HG03565 (cell line): ENCODE measurements around the gene TTLL1.

ENCODE experiments used
- ATAC-seq: cut with Tn5 transposase; IDR thresholded peaks from one replicate; pipeline ENCODE4 v1.9.1; 2021; ENCODE audit warnings: mild to moderate bottlenecking, moderate library complexity; ENCODE audit not compliant: unreplicated experiment

TTLL1 gene

DNA sequence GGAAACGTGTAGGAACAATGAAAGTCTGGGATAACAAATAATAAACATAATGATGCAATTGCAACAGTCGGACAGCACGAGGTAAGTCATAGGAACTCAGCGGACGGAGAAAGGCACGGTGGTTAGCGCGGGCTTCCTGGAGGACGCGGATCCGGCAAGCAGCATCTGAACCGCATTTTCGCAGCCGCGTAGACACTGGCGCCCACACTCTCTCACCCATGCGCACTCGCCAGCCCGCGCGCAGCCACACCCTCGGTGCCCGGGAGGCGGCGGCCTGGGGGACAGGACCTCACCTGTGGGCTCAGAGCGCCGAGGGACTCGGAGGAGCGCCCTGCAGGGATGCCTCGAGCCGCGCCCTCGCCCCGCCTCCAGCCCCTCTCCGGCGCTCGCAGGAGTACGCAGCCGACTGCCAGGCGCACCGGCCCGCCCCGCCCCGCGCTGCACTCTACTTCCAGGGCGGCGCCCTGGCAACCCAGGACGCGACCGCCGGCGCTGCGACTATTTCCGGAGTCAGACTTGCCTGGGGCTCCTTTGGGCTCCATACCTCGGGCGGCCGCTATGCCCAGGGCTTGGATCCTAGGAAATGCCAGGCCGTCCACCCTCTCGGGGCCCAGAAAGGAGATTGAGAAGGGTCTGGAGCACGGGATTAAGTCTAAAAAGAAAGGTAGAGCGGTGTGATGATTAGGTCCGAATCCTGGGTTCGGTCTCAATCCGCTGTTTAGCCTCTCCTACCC lies at the start of gene TTLL1:
TSS of gene TTLL1 (minus strand) at position 408 of the 734 bp plus-strand sequence. CDS start 13,805 bp downstream, outside the sequence.
- ATAC-seq = peak; percentile 74

GRCh38 chr22:43136801-43137200 lies 47.6 kb upstream of the TTLL1 start:
- ATAC-seq = no peak

DNA sequence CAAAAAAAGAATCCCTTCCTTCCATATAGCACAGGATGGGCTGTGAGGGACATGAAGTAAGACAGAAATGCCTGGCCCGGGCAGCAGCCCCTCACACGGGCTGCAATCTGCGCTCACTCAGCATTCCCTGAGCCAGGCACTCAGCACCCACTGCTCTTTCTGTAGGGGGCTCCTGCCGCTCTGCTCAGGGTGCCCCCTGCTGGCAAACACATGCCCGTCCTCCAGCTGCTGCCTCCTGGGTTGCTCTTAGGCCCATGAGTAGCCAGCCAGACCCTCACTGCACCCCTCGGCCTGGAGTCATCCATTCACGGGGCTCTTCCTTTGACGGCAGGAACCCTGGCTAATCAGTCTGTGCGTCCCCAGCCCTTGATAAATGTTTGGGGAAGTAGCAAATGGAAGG lies 47.1 kb upstream of the TTLL1 start:
- ATAC-seq = no peak

DNA sequence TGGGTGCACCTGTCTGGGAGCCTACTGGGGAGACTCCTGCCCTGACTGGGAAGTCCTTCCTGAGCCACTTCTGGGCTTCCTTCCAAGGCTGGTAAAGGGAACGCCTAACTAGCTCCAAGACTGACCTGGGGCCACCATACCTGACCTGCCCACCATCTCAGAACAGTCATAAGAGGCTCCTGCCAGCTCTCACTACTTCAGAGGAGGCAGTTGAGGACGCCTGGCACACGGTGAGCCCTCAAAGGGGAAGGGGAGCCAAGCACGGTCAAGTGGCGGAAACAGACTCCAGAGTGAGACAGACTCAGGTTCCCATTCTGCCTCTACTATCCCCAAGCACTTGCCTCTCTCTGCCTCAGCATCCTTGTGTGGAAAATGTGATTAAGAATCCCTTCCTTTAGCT lies 46.4 kb upstream of the TTLL1 start:
- no peak for ATAC-seq

DNA sequence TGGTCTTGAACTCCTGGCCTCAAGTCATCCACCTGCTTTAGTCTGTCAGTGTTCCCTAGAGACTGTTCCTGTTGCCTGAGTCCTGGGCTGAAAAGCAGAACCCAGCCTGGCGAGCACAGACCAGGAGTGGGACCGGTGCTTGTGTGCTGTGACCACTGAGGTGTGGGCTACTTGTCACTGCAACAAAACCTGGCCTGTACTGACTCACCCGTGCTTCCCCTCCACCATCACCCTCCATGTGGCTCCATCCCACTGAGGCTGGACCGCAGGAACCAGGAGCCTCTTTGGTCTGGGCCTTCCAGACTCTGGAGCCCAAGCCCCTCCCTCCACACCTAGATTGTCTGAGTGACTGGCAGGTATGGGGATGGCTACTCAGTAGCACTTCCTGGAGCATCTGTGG lies 45.4 kb upstream of the TTLL1 start:
- ATAC-seq = no peak

DNA sequence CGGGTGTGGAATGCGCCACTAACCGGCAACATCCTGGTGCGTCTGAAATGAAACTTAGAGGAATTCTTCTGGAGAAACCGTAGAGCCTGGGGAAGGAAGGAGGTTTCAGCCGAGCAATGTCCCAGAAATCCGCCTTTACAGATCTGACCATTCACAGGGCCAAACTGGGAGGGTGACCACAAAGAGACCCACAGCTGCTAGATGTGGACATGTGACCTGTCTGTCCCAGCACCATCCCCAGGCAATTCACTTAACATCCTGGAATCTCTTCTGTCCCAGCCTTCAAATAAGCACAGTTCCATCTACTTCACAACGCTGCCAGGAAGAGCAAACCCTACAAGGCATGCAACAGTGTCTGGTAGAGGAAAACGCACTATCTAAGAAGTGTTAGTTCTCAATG lies 44.2 kb upstream of the TTLL1 start:
- no peak for ATAC-seq

- ATAC-seq = no peak
Observed at GRCh38 chr22:43131773-43132501, 42.7 kb upstream of the TTLL1 start.

DNA sequence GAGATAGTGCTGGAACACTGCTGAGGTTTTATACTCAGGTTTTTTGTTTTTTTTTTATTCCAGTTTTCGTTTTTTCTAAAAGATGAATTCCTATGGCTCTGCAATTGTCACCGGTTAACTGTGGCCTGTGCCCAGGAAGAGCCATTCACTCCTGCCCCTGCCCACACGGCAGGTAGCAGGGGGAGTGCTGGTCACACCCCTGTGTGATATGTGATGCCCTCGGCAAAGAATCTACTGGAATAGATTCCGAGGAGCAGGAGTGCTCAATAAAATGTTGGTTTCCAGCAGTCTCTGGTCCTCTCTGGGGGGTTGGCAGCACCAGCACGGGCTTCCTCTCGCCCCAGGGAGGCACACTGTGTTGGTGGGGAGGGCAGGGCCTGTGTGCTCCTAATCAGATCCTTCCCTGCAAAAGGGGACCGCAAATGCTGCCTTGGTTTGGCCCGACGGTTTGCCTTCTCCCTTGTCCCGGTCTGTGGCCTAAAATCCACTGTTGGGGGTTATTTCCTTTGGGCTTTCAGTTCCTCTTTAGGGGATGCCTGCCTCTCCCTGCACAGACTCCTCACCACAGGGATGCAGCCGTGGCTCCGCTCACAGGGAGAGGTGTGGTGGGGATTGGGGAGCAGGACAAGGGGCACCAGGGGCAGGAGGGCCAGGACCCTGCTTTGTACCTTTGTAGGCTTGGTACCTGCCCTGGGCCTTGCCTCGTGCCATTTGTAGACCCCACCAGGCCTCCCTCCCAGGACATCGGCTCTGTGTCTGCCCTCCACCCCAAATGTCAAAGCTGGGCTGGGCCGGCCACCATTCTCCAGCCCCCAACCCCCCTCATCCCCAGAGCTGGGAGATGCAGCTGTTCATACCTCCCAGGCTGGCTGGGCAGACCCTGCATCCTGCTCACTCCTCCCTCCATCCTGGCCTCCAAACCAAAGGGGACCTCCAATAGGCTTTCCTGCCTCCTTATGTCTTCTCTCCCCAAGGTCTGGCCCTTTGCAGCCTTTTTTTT lies 40.5 kb upstream of the TTLL1 start:
- ATAC-seq = no peak

GRCh38 chr22:43128928-43129424 lies 39.8 kb upstream of the TTLL1 start:
- no peak for ATAC-seq

GRCh38 chr22:43128116-43128515 lies 38.9 kb upstream of the TTLL1 start:
- no peak for ATAC-seq

DNA sequence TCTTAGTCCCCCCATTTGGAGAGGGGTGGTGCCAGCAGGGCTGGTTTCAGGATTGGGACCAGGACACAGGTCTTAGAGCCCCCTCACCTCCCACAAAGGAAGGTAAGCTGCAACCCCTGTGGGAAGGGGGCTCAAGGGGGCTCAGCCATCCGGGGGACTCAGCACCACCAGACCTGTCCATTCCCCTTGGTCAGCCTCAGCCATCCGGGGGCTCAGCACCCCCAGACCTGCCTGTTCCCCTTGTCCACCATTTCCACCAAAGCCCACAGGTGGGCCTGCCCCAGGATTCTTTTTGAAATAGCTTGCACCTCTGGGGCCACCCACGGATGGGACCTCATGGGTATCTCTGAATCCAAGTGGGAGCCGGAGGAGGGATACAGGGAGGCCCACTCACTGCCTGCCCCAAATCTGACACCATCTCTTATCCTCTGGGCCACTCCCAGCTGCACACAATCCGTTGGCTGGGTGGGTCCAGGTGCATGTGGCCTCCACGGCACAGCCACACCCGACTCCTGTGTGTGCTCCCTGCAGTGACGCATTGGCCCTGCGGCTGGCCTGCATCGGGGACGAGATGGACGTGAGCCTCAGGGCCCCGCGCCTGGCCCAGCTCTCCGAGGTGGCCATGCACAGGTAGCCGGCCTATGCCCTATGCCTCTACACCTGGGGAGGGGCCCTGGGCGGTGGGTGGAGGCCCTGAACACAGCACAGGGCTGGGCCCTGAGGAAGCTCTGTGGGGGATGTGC lies 38.1 kb upstream of the TTLL1 start:
- no peak for ATAC-seq

GRCh38 chr22:43126501-43127165 lies 37.4 kb upstream of the TTLL1 start:
- ATAC-seq = no peak

GRCh38 chr22:43118953-43119458 lies 29.8 kb upstream of the TTLL1 start:
- no peak for ATAC-seq

DNA sequence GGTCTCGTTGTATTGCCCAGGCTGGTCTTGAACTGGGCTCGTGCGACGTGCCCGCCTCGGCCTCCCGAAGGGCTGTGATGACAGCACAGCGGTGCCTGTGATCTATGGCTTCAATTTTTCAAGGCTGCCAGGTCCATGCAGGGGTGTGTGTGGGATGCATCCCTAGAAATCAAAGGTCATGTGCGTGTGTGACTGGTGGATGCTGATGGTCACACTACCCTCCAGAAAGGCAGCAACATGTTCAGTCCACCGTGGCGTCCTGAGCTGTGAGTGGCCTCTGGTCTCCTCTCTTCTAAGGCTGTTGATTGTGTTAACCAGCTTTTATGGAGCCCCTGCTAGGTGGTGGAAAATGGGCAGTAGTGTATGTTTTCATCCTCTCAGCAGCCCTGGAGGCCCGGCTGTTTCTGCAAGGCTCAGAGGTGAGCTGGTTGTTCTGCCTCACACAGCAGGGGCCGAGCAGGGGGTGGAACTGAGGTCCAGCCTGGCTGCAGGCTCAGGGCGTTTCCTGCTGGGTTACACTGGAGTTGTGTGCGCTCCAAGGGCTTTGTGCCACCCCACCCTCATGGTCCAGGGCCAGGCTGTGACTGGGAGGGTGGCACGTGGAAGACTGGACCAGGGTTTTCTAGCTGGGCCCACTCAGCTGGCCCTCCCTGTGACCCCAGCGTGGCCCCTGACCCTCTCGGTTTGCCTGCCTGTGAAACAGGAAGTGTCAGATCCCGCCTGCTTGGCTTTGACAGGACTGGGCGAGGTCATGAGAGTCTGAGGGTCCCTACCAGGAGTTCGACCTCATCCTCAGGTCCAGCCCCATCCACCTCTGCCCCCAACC lies 29.0 kb upstream of the TTLL1 start:
- no peak for ATAC-seq

DNA sequence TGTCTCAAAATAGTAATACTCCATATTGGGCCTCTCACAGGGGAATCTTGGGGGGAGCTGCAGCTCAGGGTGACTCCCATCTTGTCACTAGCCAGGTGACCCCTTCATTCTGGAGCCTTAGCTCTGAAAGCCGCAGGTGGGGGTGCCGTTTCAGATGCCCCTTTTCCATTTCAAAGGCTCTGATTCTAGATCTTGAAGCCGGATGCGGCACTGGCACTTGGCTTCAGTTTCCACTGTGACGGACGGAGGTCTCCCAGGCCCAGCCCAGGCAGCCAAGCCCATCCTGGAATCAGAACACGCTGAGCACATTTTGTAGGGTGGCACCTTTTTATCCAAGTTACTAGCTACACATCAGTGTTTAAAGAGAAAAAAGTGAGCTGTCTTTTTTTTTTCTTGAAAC lies 27.7 kb upstream of the TTLL1 start:
- no peak for ATAC-seq

GRCh38 chr22:43114958-43115357 lies 25.8 kb upstream of the TTLL1 start:
- ATAC-seq = no peak

GRCh38 chr22:43113526-43114251 lies 24.5 kb upstream of the TTLL1 start:
- ATAC-seq = no peak
